DND-41 (cell line): Measurements from ENCODE around the gene VMO1.

ENCODE experiments used
- ATAC-seq: fragments of 200-7000 bp; cut with Tn5 transposase; 3 replicates; pipeline ENCODE4 v1.9.1; 2021; ENCODE audit warnings: low read depth; ENCODE audit not compliant: insufficient read depth
- DNase-seq: peaks from one replicate; pipeline ENCODE4 v3.0.0-alpha.2; 2020
- H2AFZ ChIP-seq: 2 replicates; pipeline ENCODE4 v1.6.0; 2012; ENCODE audit warnings: low read depth, low read length
- H3K27ac ChIP-seq: 2 replicates; pipeline ENCODE4 v1.5.1; 2012; ENCODE audit warnings: low read length, inconsistent platforms
- H3K27me3 ChIP-seq: fragments of 200-600 bp; sonication (generic); 2 replicates; pipeline ENCODE4 v1.6.0; 2012; ENCODE audit warnings: low read length, mild to moderate bottlenecking, inconsistent platforms; ENCODE audit not compliant: insufficient read depth, poor library complexity
- H3K36me3 ChIP-seq: 2 replicates; pipeline ENCODE4 v1.5.1; 2012; ENCODE audit warnings: low read length, inconsistent platforms; ENCODE audit not compliant: insufficient read depth
- H3K4me1 ChIP-seq: 2 replicates; pipeline ENCODE4 v1.5.1; 2012; ENCODE audit warnings: mild to moderate bottlenecking, low read length; ENCODE audit not compliant: insufficient read depth
- H3K4me2 ChIP-seq: 2 replicates; pipeline ENCODE4 v1.6.0; 2012; ENCODE audit warnings: mild to moderate bottlenecking, moderate library complexity, low read length, inconsistent platforms; ENCODE audit not compliant: insufficient read depth
- H3K4me3 ChIP-seq, 2 experiments: fragments of 200-600 bp in 1 of 2; shearing (Covaris generic) in 1 of 2; 2 replicates each; pipeline ENCODE4 v1.5.1; 2012 to 2016; ENCODE audit warnings: inconsistent platforms in 2 of 2, low read length in 2 of 2, mild to moderate bottlenecking in 2 of 2, low read depth in 1 of 2, moderate library complexity in 1 of 2
- H3K79me2 ChIP-seq: 2 replicates; pipeline ENCODE4 v1.6.0; 2012; ENCODE audit warnings: low read length, inconsistent platforms; ENCODE audit not compliant: insufficient read depth
- H3K9ac ChIP-seq: 2 replicates; pipeline ENCODE4 v1.6.0; 2012; ENCODE audit warnings: low read depth, mild to moderate bottlenecking, inconsistent platforms, low read length, moderate library complexity
- H3K9me3 ChIP-seq: 2 replicates; pipeline ENCODE4 v1.5.1; 2012; ENCODE audit warnings: low read length, moderate library complexity, mild to moderate bottlenecking, inconsistent platforms; ENCODE audit not compliant: insufficient read depth, severe bottlenecking
- H4K20me1 ChIP-seq: 2 replicates; pipeline ENCODE4 v1.6.0; 2012; ENCODE audit warnings: low read length; ENCODE audit not compliant: insufficient read depth
- EZH2 ChIP-seq: IDR thresholded peaks from 3 replicates; pipeline ENCODE4 v1.6.1; 2012; ENCODE audit warnings: borderline replicate concordance, low read depth, mild to moderate bottlenecking, moderate library complexity, low read length, inconsistent platforms; ENCODE audit not compliant: severe bottlenecking
- TF ChIP-seq, protein P1 (sequence below): IDR thresholded peaks from 2 replicates; pipeline ENCODE4 v1.5.1; 2012; ENCODE audit warnings: borderline replicate concordance, low read length, moderate library complexity, mild to moderate bottlenecking; ENCODE audit not compliant: poor library complexity, severe bottlenecking; ENCODE audit errors: extremely low read depth

Gene VMO1

DNA sequence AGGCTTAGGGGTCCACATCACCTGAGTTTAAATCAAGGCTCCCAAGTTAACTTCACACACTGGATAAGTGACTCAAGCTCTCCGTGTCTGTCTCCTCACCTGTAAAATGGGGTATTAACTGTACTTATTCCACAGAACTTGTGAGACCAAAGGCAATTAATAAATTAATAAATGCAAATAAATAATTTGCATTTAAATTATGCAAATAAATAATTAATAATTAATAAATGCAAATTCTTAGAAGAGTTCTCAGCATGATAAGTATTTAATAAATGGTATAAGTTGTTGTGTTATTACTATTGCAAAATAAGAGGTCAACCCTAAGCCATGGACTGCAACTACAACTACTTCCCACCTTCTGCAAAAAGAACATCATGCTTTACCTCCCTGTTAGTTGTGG, 32.8 kb downstream of the VMO1 start:
- DNase-seq: no peak
- Histone ChIP-seq H3K27me3 (peaks cover 13% of the 10 kb centered on the region), H3K4me2 (no peak overlapping the region), H3K9ac (no peak overlapping the region), H3K4me3 (no peak overlapping the region), H3K36me3 (no peaks in the 10 kb centered on the region), H4K20me1 (no peaks in the 10 kb centered on the region), H3K9me3 (no peaks in the 10 kb centered on the region), H3K27ac (no peak overlapping the region), H3K79me2 (no peaks in the 10 kb centered on the region), H2AFZ (no peak overlapping the region), H3K4me1 (no peaks in the 10 kb centered on the region)
- no peak for TF ChIP-seq EZH2
- TF ChIP-seq, protein P1, sequence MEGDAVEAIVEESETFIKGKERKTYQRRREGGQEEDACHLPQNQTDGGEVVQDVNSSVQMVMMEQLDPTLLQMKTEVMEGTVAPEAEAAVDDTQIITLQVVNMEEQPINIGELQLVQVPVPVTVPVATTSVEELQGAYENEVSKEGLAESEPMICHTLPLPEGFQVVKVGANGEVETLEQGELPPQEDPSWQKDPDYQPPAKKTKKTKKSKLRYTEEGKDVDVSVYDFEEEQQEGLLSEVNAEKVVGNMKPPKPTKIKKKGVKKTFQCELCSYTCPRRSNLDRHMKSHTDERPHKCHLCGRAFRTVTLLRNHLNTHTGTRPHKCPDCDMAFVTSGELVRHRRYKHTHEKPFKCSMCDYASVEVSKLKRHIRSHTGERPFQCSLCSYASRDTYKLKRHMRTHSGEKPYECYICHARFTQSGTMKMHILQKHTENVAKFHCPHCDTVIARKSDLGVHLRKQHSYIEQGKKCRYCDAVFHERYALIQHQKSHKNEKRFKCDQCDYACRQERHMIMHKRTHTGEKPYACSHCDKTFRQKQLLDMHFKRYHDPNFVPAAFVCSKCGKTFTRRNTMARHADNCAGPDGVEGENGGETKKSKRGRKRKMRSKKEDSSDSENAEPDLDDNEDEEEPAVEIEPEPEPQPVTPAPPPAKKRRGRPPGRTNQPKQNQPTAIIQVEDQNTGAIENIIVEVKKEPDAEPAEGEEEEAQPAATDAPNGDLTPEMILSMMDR: no peak
- no peak for ATAC-seq

DNA sequence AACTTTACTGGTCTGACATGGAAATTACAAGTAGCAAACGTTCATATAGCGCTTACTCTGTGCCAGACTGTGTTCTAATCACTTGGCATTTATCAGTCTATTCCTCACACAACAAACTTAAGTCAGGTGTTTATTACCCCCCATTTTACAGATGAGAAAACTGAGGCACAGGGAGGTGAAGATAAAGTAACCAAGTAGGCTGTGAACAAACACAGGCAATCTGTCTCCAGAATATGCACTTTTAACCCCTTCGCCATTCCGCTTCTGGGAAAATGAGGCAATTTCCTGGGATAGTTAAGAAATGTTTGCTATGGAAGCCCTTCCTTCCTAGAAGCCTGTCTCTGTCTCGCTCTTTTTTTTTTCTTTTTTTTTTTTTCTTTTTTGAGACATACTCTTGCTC, 34.2 kb downstream of the VMO1 start:
- no peaks in the 10 kb centered on the region for H3K79me2 ChIP-seq
- H4K20me1 ChIP-seq: no peaks in the 10 kb centered on the region
- H3K4me3 ChIP-seq: no peak overlapping the region
- peaks cover 15% of the 10 kb centered on the region for H3K27me3 ChIP-seq
- H3K36me3 ChIP-seq: no peaks in the 10 kb centered on the region
- ATAC-seq (no peak), DNase-seq (no peak)
- TF ChIP-seq EZH2: no peak
- TF ChIP-seq, protein P1: no peak
- no peak overlapping the region for H2AFZ ChIP-seq
- no peak overlapping the region for H3K9ac ChIP-seq
- no peaks in the 10 kb centered on the region for H3K4me1 ChIP-seq
- H3K9me3 ChIP-seq: no peaks in the 10 kb centered on the region
- no peak overlapping the region for H3K27ac ChIP-seq
- H3K4me2 ChIP-seq: no peak overlapping the region

DNA sequence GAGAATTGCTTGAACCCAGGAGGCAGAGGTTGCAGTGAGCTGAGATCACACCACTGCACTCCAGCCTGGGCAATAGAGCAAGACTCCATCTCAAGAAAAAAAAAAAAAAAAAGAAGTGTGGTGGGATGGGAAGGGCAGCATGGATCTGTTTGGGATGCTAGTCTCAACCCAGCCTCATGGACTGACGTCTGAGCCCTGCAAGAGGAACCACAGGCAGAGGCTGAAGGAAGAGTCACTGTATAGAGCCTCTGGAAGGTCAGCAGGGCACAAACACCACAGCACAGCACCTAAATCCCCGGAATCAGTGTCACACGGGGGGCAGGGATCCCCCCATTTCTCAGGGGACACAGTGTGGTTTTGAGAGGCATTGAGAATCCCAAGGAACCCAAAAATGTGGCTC, 35.6 kb downstream of the VMO1 start:
- Histone ChIP-seq H3K27ac (no peak overlapping the region), H2AFZ (no peak overlapping the region), H3K9ac (no peak overlapping the region), H3K36me3 (no peaks in the 10 kb centered on the region), H3K27me3 (peaks cover 18% of the 10 kb centered on the region), H3K9me3 (no peaks in the 10 kb centered on the region), H3K79me2 (no peaks in the 10 kb centered on the region), H3K4me3 (no peak overlapping the region), H3K4me1 (no peaks in the 10 kb centered on the region), H3K4me2 (no peak overlapping the region), H4K20me1 (no peaks in the 10 kb centered on the region)
- DNase-seq: no peak
- ATAC-seq: no peak
- no peak for TF ChIP-seq EZH2

DNA sequence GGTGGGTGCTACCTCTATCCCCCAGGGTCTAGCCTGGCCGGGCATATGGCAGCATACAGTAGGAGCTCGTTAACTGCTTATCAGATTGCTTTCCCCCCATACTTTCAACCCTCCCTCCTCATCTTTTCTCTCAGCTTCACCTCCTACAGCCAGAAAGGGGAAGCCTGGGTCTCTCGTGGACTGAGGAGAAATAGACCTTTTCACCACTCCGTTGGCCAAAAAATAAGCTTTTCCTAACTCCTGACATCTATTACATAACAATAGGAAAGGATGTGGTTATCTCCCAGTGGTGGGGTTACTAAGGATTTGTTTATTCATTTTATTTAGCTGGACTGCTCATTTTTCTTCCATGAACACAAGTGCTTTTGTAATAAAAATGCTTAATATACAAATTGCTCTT, 37.5 kb downstream of the VMO1 start:
- Histone ChIP-seq H3K9ac (no peak overlapping the region), H3K27ac (no peak overlapping the region), H3K4me3 (no peak overlapping the region), H3K9me3 (no peaks in the 10 kb centered on the region), H3K36me3 (no peaks in the 10 kb centered on the region), H4K20me1 (no peaks in the 10 kb centered on the region), H3K27me3 (peaks cover 16% of the 10 kb centered on the region), H3K79me2 (no peaks in the 10 kb centered on the region), H3K4me1 (no peaks in the 10 kb centered on the region), H2AFZ (no peak overlapping the region), H3K4me2 (no peak overlapping the region)
- DNase-seq (no peak), ATAC-seq (no peak)
- TF ChIP-seq, protein P1: no peak
- no peak for TF ChIP-seq EZH2
